ENCODE data around the gene VIT.

VIT gene

DNA sequence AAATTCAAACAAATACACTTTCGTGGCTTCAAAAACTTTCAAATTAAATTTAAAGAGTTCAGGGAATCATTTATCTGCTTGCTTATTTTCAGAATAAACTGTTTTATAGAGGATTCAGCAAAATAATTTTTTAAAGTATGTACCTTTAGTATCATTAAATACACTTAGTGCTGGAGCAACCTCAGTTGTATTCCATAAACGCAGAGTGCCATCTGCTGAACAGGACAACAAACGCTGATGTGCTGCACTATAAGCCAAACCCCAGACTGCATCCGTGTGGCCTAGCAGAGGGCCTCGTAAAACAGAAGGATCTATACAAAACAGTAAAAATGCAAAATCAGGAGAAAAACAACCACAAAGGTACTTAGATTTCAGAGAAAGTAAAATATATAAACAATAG is 161.2 kb downstream of the VIT start:
- Histone ChIP-seq H3K27ac (replicated peaks) (no peak overlapping the region), H3K4me3 (replicated peaks; ENCODE audit: insufficient read depth, low read length) (no peak overlapping the region), H3K27me3 (ENCODE audit: insufficient read depth, poor library complexity, severe bottlenecking) (no peaks in the 10 kb centered on the region)
- DNase-seq (ENCODE audit: low read depth in 1 of 2, low spot score in 1 of 2) = no peak
- TF ChIP-seq GABPA (IDR thresholded peaks at IDR 0.05; ENCODE audit: low read depth) = no peak
- TF ChIP-seq, protein P1, sequence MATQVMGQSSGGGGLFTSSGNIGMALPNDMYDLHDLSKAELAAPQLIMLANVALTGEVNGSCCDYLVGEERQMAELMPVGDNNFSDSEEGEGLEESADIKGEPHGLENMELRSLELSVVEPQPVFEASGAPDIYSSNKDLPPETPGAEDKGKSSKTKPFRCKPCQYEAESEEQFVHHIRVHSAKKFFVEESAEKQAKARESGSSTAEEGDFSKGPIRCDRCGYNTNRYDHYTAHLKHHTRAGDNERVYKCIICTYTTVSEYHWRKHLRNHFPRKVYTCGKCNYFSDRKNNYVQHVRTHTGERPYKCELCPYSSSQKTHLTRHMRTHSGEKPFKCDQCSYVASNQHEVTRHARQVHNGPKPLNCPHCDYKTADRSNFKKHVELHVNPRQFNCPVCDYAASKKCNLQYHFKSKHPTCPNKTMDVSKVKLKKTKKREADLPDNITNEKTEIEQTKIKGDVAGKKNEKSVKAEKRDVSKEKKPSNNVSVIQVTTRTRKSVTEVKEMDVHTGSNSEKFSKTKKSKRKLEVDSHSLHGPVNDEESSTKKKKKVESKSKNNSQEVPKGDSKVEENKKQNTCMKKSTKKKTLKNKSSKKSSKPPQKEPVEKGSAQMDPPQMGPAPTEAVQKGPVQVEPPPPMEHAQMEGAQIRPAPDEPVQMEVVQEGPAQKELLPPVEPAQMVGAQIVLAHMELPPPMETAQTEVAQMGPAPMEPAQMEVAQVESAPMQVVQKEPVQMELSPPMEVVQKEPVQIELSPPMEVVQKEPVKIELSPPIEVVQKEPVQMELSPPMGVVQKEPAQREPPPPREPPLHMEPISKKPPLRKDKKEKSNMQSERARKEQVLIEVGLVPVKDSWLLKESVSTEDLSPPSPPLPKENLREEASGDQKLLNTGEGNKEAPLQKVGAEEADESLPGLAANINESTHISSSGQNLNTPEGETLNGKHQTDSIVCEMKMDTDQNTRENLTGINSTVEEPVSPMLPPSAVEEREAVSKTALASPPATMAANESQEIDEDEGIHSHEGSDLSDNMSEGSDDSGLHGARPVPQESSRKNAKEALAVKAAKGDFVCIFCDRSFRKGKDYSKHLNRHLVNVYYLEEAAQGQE (IDR thresholded peaks at IDR 0.05; ENCODE audit: insufficient replicate concordance, low read depth) = no peak
- TF ChIP-seq, protein P2, sequence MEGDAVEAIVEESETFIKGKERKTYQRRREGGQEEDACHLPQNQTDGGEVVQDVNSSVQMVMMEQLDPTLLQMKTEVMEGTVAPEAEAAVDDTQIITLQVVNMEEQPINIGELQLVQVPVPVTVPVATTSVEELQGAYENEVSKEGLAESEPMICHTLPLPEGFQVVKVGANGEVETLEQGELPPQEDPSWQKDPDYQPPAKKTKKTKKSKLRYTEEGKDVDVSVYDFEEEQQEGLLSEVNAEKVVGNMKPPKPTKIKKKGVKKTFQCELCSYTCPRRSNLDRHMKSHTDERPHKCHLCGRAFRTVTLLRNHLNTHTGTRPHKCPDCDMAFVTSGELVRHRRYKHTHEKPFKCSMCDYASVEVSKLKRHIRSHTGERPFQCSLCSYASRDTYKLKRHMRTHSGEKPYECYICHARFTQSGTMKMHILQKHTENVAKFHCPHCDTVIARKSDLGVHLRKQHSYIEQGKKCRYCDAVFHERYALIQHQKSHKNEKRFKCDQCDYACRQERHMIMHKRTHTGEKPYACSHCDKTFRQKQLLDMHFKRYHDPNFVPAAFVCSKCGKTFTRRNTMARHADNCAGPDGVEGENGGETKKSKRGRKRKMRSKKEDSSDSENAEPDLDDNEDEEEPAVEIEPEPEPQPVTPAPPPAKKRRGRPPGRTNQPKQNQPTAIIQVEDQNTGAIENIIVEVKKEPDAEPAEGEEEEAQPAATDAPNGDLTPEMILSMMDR (IDR thresholded peaks at IDR 0.05; ENCODE audit: insufficient read depth, low read length) = no peak
- TF ChIP-seq POLR2AphosphoS5 (IDR thresholded peaks at IDR 0.05; ENCODE audit: low read depth) = no peak
- no peak for TF ChIP-seq SPI1 (IDR thresholded peaks at IDR 0.05; ENCODE audit: borderline replicate concordance, low read depth)

DNA sequence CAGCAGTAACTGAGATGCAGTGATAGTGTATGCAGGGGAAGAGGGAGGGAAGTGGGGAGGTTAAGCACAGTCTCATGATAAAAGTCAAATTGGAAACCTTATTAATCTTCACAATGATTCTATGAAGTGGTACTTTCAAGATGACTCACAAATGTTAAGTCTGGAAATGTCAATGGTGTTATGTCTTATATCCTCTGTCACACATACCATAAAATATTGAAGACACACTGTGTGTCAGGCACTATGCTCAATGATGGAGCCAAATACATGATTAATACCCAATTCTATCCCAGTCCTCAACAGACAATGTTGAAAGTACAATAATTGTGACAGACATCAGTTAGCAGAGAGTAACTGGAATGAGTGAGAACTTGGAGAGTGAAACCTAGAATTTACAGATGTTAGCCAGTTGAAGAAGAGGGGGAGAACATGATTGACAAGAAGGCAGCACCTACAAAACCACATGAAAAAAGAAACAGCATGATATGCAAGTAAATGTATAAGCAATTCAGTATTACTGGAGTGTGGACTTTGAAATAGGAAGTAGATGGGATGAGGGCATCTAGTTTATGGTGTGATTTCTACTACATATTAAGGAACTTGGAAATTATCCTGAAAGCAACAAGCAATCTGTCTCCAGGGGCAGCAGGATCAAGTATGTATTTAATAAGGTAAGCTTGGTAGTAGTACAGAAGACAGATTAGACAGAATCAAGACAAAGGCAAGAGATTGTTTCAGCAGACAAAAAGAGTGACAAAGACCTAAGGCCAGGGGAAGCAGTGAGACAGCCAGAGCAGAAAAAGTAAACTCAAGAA is 162.3 kb downstream of the VIT start:
- no peak overlapping the region for H3K27ac ChIP-seq (replicated peaks)
- TF ChIP-seq GABPA (IDR thresholded peaks at IDR 0.05; ENCODE audit: low read depth) (no peak), SPI1 (IDR thresholded peaks at IDR 0.05; ENCODE audit: borderline replicate concordance, low read depth) (no peak), POLR2AphosphoS5 (IDR thresholded peaks at IDR 0.05; ENCODE audit: low read depth) (no peak)
- TF ChIP-seq, protein P2 (IDR thresholded peaks at IDR 0.05; ENCODE audit: insufficient read depth, low read length) = no peak
- TF ChIP-seq, protein P1 (IDR thresholded peaks at IDR 0.05; ENCODE audit: insufficient replicate concordance, low read depth) = no peak
- no peak overlapping the region for H3K4me3 ChIP-seq (replicated peaks; ENCODE audit: insufficient read depth, low read length)
- DNase-seq (ENCODE audit: low read depth in 1 of 2, low spot score in 1 of 2) = no peak
- H3K27me3 ChIP-seq (ENCODE audit: insufficient read depth, poor library complexity, severe bottlenecking) = no peaks in the 10 kb centered on the region

DNA sequence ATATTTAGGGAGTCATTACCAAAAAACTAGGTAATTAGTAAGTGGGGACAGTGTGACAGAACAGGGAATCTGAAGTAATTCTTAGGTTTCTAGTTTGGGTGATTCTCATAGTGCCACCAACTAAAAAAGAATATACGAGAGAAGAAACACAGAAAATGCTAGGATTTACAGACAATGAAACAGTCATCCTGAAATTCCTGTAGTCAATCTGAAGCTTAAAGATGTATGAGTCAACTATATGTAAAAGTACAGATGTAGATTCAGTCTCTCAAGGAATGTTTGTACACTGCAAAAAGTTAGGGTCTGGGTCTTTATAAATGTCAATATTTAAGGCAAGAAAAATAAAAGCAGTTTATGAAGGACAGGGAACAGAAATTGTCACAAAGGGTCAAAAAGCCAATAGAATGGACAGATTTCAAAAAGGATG is 162.9 kb downstream of the VIT start:
- no peak for TF ChIP-seq GABPA (IDR thresholded peaks at IDR 0.05; ENCODE audit: low read depth)
- TF ChIP-seq, protein P1 (IDR thresholded peaks at IDR 0.05; ENCODE audit: insufficient replicate concordance, low read depth) = no peak
- no peak overlapping the region for H3K4me3 ChIP-seq (replicated peaks; ENCODE audit: insufficient read depth, low read length)
- DNase-seq (ENCODE audit: low read depth in 1 of 2, low spot score in 1 of 2) = no peak
- H3K27me3 ChIP-seq (ENCODE audit: insufficient read depth, poor library complexity, severe bottlenecking) = no peaks in the 10 kb centered on the region
- H3K27ac ChIP-seq (replicated peaks) = no peak overlapping the region

Data from HL-60 (cell line).